SK-N-SH (cell line): Measurements from ENCODE around the gene ITPA. TPM values are rescaled to one million over a fixed set of nuclear protein-coding genes. Genes with fewer than 3 reads are reported as not detected.

Experiments used
- CTCF ChIA-PET: fragments of 300-600, 350-600 bp; formaldehyde crosslinking; extraction: SDS; loops from one replicate; lab custom pipeline; 2021; lab: Yijun Ruan, JAX
- POLR2A ChIA-PET: fragments of 350-600 bp; sonication (Branson Sonifier 250); formaldehyde crosslinking; extraction: SDS; loops from one replicate; lab custom pipeline; 2020; ENCODE audit warnings: antibody characterized with exemption, inconsistent platforms; lab: Yijun Ruan, JAX
- DNase-seq: peaks from one replicate; pipeline ENCODE4 v3.0.0; 2012
- H2AFZ ChIP-seq: fragments of 200-600 bp; sonication (generic); 2 replicates; pipeline ENCODE4 v1.8.1; 2016; ENCODE audit warnings: antibody characterized with exemption, mild to moderate bottlenecking, low read depth
- H3F3A ChIP-seq: fragments of 200-600 bp; sonication (generic); replicated peaks from 2 replicates; pipeline ENCODE3; 2016; ENCODE audit warnings: antibody characterized with exemption, mild to moderate bottlenecking; ENCODE audit not compliant: insufficient read depth
- H3K27ac ChIP-seq, 2 experiments: fragments of 200-500 bp in 1 of 2; fragments of 200-600 bp in 1 of 2; sonication (Bioruptor generic) in 1 of 2; sonication (generic), shearing (Covaris generic) in 1 of 2; 2 replicates each; pipeline versions ENCODE4 v1.5.1 to v1.6.1; 2014 to 2016; ENCODE audit warnings: low read depth in 2 of 2, inconsistent platforms in 1 of 2, low read length in 1 of 2, mild to moderate bottlenecking in 1 of 2, mixed read lengths in 1 of 2
- H3K27me3 ChIP-seq: fragments of 200-600 bp; sonication (generic), shearing (Covaris generic); 2 replicates; pipeline ENCODE4 v1.6.1; 2016; ENCODE audit warnings: mixed run types; ENCODE audit not compliant: insufficient read depth
- H3K36me3 ChIP-seq, 2 experiments: fragments of 200-500 bp in 1 of 2; fragments of 200-600 bp in 1 of 2; sonication (Bioruptor generic) in 1 of 2; sonication (generic) in 1 of 2; replicated peaks in 1 of 2; 2 replicates each; pipeline versions ENCODE3 to v1.5.1; 2014 to 2016; ENCODE audit warnings: low read length in 1 of 2, mild to moderate bottlenecking in 1 of 2; ENCODE audit not compliant: insufficient read depth in 2 of 2, control insufficient read depth in 1 of 2
- H3K4me1 ChIP-seq, 2 experiments: fragments of 200-500 bp in 1 of 2; fragments of 200-600 bp in 1 of 2; sonication (Bioruptor generic) in 1 of 2; sonication (generic), shearing (Covaris generic) in 1 of 2; 2 replicates each; pipeline versions ENCODE4 v1.5.1 to v1.6.1; 2014 to 2016; ENCODE audit warnings: low read depth in 1 of 2, low read length in 1 of 2, mixed run types in 1 of 2; ENCODE audit not compliant: insufficient read depth in 2 of 2, control insufficient read depth in 1 of 2
- H3K4me2 ChIP-seq: fragments of 200-600 bp; sonication (generic), shearing (Covaris generic); 2 replicates; pipeline ENCODE4 v1.6.1; 2017; ENCODE audit warnings: mixed run types
- H3K4me3 ChIP-seq, 2 experiments: fragments of 200-500 bp in 1 of 2; fragments of 200-600 bp in 1 of 2; sonication (Bioruptor generic) in 1 of 2; sonication (generic), shearing (Covaris generic) in 1 of 2; 2 replicates each; pipeline versions ENCODE4 v1.5.1 to v1.8.1; 2014 to 2016; ENCODE audit warnings: low read depth in 2 of 2, inconsistent platforms in 1 of 2, low read length in 1 of 2, mild to moderate bottlenecking in 1 of 2, mixed read lengths in 1 of 2, moderate library complexity in 1 of 2
- H3K79me2 ChIP-seq: fragments of 200-600 bp; sonication (generic); 2 replicates; pipeline ENCODE4 v1.8.1; 2017; ENCODE audit warnings: mild to moderate bottlenecking; ENCODE audit not compliant: insufficient read depth
- H3K9ac ChIP-seq: fragments of 200-600 bp; sonication (generic); 2 replicates; pipeline ENCODE4 v1.6.1; 2017; ENCODE audit warnings: mixed run types
- H3K9me2 ChIP-seq: fragments of 200-600 bp; sonication (generic); 2 replicates; pipeline ENCODE4 v1.6.1; 2017; ENCODE audit warnings: mixed run types
- H3K9me3 ChIP-seq: fragments of 200-600 bp; sonication (generic); 2 replicates; pipeline ENCODE4 v1.6.1; 2017; ENCODE audit warnings: mixed run types, mild to moderate bottlenecking, moderate library complexity
- H4K20me1 ChIP-seq: fragments of 200-600 bp; sonication (generic); 2 replicates; pipeline ENCODE4 v1.6.1; 2017; ENCODE audit warnings: mild to moderate bottlenecking, mixed run types; ENCODE audit not compliant: insufficient read depth
- FOXJ3 ChIP-seq: sonication (generic); formaldehyde crosslinking; IDR thresholded peaks from 2 replicates; pipeline ENCODE4 v1.5.1; 2020; ENCODE audit warnings: mild to moderate bottlenecking, missing genetic modification reagents
- FOXM1 ChIP-seq: IDR thresholded peaks from 2 replicates; pipeline ENCODE4 v1.4.0; 2012; ENCODE audit warnings: low read depth, mild to moderate bottlenecking
- GABPA ChIP-seq: IDR thresholded peaks from 2 replicates; pipeline ENCODE4 v1.4.0; 2012; ENCODE audit warnings: low read depth, mild to moderate bottlenecking
- MAX ChIP-seq: IDR thresholded peaks from 2 replicates; pipeline ENCODE4 v1.4.0; 2012; ENCODE audit warnings: low read depth
- MXI1 ChIP-seq: IDR thresholded peaks from 2 replicates; pipeline ENCODE4 v1.6.1; 2012; ENCODE audit warnings: mild to moderate bottlenecking, low read depth, low read length, improper control_type of control experiment
- NFIC ChIP-seq: IDR thresholded peaks from 2 replicates; pipeline ENCODE4 v1.4.0; 2012; ENCODE audit warnings: borderline replicate concordance
- NRF1 ChIP-seq: IDR thresholded peaks from 2 replicates; pipeline ENCODE4 v1.6.1; 2012; ENCODE audit warnings: low read depth, mild to moderate bottlenecking, low read length
- PBX3 ChIP-seq: IDR thresholded peaks from 2 replicates; pipeline ENCODE4; 2012
- POLR2AphosphoS5 ChIP-seq: IDR thresholded peaks from 2 replicates; pipeline ENCODE4 v1.6.1; 2012; ENCODE audit warnings: low read depth, low read length
- RAD21 ChIP-seq: IDR thresholded peaks from 2 replicates; pipeline ENCODE4 v1.6.1; 2012; ENCODE audit warnings: mild to moderate bottlenecking, low read length
- RCOR1 ChIP-seq: fragments of 150-350 bp; IDR thresholded peaks from 2 replicates; pipeline ENCODE4 v1.6.1; 2017; ENCODE audit warnings: antibody characterized with exemption, low read length
- REST ChIP-seq: IDR thresholded peaks from 2 replicates; pipeline ENCODE4 v1.6.1; 2012; ENCODE audit warnings: mild to moderate bottlenecking, low read depth, low read length, moderate library complexity
- SMC3 ChIP-seq: IDR thresholded peaks from 2 replicates; pipeline ENCODE4 v1.6.1; 2012; ENCODE audit warnings: low read depth, low read length, improper control_type of control experiment
- TAF1 ChIP-seq: IDR thresholded peaks from 2 replicates; pipeline ENCODE4 v1.6.1; 2012; ENCODE audit warnings: low read depth, mild to moderate bottlenecking, low read length, moderate library complexity, borderline replicate concordance
- USF2 ChIP-seq: fragments of 150-350 bp; IDR thresholded peaks from 2 replicates; pipeline ENCODE4 v1.6.1; 2017; ENCODE audit warnings: antibody characterized with exemption, low read length, low read depth, borderline replicate concordance
- ZBTB33 ChIP-seq: IDR thresholded peaks from 2 replicates; pipeline ENCODE4 v1.4.0; 2012; ENCODE audit warnings: low read depth, borderline replicate concordance
- WGBS: methylation state at CpG from one replicate; pipeline ENCODE4 v1.1.6; 2017; ENCODE audit warnings: low lambda C conversion rate; 5-methylcytosine and 5-hydroxymethylcytosine counted together
- polyA plus RNA-seq, 3 experiments: library from polyadenylated mRNA; depleted of rRNA; stranded (reverse); fragments of >200 nt; gene quantifications; 2 replicates each; pipeline ENCODE4 v1.2.3, GENCODE V29; 2012

Gene ITPA
- polyA plus RNA-seq, 1 of the 3 experiments (the other 2 are of a cell fraction) = 66.7 TPM

- ChIA-PET POLR2A (interaction anchor here (0.6 to 1.5 kb wide), 2 partner anchors 8 to 447 kb away, joined by 4 to 6 read pairs; no protein-coding TSS in a partner anchor), CTCF (interaction anchor here (0.7 to 1.4 kb wide), 3 partner anchors 15 to 69 kb away, joined by 3 to 4 read pairs (median 3); no protein-coding TSS in a partner anchor)
- 70% methylated on average over 3 of the region's 4 CpGs for WGBS
- Histone ChIP-seq H3K79me2 (no peaks in the 10 kb centered on the region), H3K36me3 (peaks cover 0 to 19% of the 10 kb centered on the region in 2 experiments), H3K4me3 (no peak overlapping the region), H3K9me3 (no peaks in the 10 kb centered on the region), H3K27me3 (no peaks in the 10 kb centered on the region), H3K4me2 (no peak overlapping the region), H2AFZ (no peak overlapping the region), H3F3A (no peaks in the 10 kb centered on the region), H3K9ac (no peak overlapping the region), H3K9me2 (no peaks in the 10 kb centered on the region), H3K27ac (no peak overlapping the region), H4K20me1 (no peaks in the 10 kb centered on the region), H3K4me1 (no peaks in the 10 kb centered on the region)
- no peak for DNase-seq
- TF ChIP-seq NRF1 (no peak), MXI1 (no peak)
These were observed 38.3 kb downstream of the ITPA start for GRCh38 chr20:3247638-3248037.

- H4K20me1 ChIP-seq = no peaks in the 10 kb centered on the region
- WGBS = 92% methylated on average over 52 of the region's 53 CpGs
- no peaks in the 10 kb centered on the region for H3K9me3 ChIP-seq
- H3K4me3 ChIP-seq = no peak overlapping the region
- no peak overlapping the region for H3K9ac ChIP-seq
- no peaks in the 10 kb centered on the region for H3K79me2 ChIP-seq
- H3F3A ChIP-seq = no peaks in the 10 kb centered on the region
- CTCF ChIA-PET = interaction anchor here (1.4 kb wide), 1 partner anchor 68 kb away, joined by 3 read pairs; no protein-coding TSS in a partner anchor
- H3K4me1 ChIP-seq = no peaks in the 10 kb centered on the region
- no peaks in the 10 kb centered on the region for H3K27me3 ChIP-seq
- POLR2A ChIA-PET = interaction anchor here (0.6 to 1.5 kb wide), 2 partner anchors 9 to 34 kb away, joined by 3 to 6 read pairs; no protein-coding TSS in a partner anchor
- no peak overlapping the region for H3K4me2 ChIP-seq
- peaks cover 0 to 22% of the 10 kb centered on the region in 2 experiments for H3K36me3 ChIP-seq
- no peak for DNase-seq
- no peak overlapping the region for H3K27ac ChIP-seq
- no peak overlapping the region for H2AFZ ChIP-seq
- H3K9me2 ChIP-seq = no peaks in the 10 kb centered on the region
- TF ChIP-seq REST = no peak
- no peak for TF ChIP-seq POLR2AphosphoS5
- no peak for TF ChIP-seq ZBTB33
- TF ChIP-seq SMC3 = no peak
- TF ChIP-seq RAD21 = no peak
- no peak for TF ChIP-seq GABPA
- TF ChIP-seq MAX = no peak
- TF ChIP-seq USF2 = no peak
- TF ChIP-seq NFIC = no peak
- TF ChIP-seq TAF1 = no peak
- no peak for TF ChIP-seq NRF1
- no peak for TF ChIP-seq FOXJ3
- TF ChIP-seq PBX3 = no peak
- no peak for TF ChIP-seq RCOR1
- TF ChIP-seq FOXM1 = no peak
- TF ChIP-seq MXI1 = no peak
These were observed 39.1 kb downstream of the ITPA start for GRCh38 chr20:3248167-3248992.
